ENCODE measurements around the gene PRMT2.
A peak's percentile ranks its signal among the peaks of the same experiment; 100 is the strongest.

DNA sequence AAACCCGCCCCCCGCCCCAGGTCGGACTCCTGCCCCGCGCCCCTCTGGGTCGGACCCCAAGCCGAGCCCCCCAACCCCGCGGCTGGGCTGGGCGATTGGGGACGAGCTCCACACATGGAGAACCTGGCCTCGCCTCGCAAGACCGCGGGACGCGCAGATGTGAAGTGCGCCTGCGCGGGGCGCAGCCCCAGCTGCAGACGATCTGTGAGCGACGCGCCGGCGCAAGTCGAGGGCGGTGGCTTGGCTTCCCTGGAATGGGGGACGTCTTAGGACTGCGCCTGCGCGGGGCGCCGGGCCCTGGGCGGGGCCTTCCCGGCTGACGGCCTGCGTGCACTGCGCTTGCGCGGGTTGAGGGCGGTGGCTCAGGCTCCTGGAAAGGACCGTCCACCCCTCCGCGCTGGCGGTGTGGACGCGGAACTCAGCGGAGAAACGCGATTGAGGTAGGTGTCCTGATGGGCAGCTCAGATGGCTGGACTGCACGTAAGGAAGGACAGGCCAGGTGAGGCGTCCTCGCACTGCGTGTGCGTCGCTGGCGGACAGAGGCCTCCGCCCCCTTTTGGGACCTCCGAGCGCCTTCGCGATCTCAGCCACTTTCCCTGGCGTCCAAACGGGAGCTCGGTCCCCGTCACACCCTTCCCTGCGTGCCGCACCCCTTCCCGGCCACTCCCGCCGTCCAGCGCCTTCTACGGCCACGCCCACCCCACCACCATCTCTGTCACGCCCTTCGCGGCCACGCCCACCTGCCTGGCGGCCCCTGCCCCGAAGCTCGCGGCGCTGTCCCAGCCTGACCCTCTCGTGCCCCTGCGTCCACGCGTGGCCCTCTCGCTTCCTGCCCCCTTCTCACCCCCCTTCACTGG lies at the start of gene PRMT2:
- TF ChIP-seq, protein P1, sequence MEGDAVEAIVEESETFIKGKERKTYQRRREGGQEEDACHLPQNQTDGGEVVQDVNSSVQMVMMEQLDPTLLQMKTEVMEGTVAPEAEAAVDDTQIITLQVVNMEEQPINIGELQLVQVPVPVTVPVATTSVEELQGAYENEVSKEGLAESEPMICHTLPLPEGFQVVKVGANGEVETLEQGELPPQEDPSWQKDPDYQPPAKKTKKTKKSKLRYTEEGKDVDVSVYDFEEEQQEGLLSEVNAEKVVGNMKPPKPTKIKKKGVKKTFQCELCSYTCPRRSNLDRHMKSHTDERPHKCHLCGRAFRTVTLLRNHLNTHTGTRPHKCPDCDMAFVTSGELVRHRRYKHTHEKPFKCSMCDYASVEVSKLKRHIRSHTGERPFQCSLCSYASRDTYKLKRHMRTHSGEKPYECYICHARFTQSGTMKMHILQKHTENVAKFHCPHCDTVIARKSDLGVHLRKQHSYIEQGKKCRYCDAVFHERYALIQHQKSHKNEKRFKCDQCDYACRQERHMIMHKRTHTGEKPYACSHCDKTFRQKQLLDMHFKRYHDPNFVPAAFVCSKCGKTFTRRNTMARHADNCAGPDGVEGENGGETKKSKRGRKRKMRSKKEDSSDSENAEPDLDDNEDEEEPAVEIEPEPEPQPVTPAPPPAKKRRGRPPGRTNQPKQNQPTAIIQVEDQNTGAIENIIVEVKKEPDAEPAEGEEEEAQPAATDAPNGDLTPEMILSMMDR (IDR thresholded peaks at IDR 0.05) = peak in 2 of 4 experiments; percentile 4 to 27
- peak; percentile 96 for TF ChIP-seq POLR2A (IDR thresholded peaks at IDR 0.05)

Data from prostate gland (tissue), 2 donors.